Skeletal muscle tissue (tissue), 4 donors: ENCODE measurements around the gene DSC1. TPM values are rescaled to one million over a fixed set of nuclear protein-coding genes. Genes with fewer than 3 reads are reported as not detected.

Experiments used
- H3K27ac ChIP-seq: one replicate; pipeline ENCODE4 v1.7.0; 2013; ENCODE audit warnings: mild to moderate bottlenecking, low read depth, low read length, inconsistent platforms
- H3K27me3 ChIP-seq, 3 donors: one replicate each; pipeline ENCODE4 v1.7.0; 2013; ENCODE audit warnings: low read length in 3 of 3; ENCODE audit not compliant: control insufficient read depth in 3 of 3, insufficient read depth in 3 of 3
- H3K36me3 ChIP-seq, 3 donors: one replicate each; pipeline ENCODE4 v1.7.0; 2013; ENCODE audit warnings: low read length in 3 of 3; ENCODE audit not compliant: control insufficient read depth in 3 of 3, insufficient read depth in 3 of 3
- H3K4me1 ChIP-seq, 3 donors: one replicate each; pipeline ENCODE4 v1.7.0; 2013; ENCODE audit warnings: low read length in 3 of 3, mild to moderate bottlenecking in 3 of 3; ENCODE audit not compliant: control insufficient read depth in 3 of 3, insufficient read depth in 3 of 3
- H3K4me3 ChIP-seq, 3 donors: one replicate each; pipeline ENCODE4 v1.7.0; 2013; ENCODE audit warnings: low read length in 3 of 3
- H3K9ac ChIP-seq, 3 donors: one replicate each; pipeline ENCODE4 v1.7.0; 2013; ENCODE audit warnings: low read length in 3 of 3, mild to moderate bottlenecking in 3 of 3, moderate library complexity in 2 of 3, low read depth in 1 of 3
- H3K9me3 ChIP-seq, 3 donors: one replicate each; pipeline ENCODE4 v1.7.0; 2013; ENCODE audit warnings: low read length in 3 of 3; ENCODE audit not compliant: control insufficient read depth in 3 of 3
- total RNA-seq: library from RNA; depleted of rRNA; stranded (reverse); fragments of >200 nt; gene quantifications from one replicate; pipeline ENCODE4 v1.2.3, GENCODE V29; 2014
- donor health status: Osteomylitis.

DSC1 gene
- not detected for total RNA-seq

DNA sequence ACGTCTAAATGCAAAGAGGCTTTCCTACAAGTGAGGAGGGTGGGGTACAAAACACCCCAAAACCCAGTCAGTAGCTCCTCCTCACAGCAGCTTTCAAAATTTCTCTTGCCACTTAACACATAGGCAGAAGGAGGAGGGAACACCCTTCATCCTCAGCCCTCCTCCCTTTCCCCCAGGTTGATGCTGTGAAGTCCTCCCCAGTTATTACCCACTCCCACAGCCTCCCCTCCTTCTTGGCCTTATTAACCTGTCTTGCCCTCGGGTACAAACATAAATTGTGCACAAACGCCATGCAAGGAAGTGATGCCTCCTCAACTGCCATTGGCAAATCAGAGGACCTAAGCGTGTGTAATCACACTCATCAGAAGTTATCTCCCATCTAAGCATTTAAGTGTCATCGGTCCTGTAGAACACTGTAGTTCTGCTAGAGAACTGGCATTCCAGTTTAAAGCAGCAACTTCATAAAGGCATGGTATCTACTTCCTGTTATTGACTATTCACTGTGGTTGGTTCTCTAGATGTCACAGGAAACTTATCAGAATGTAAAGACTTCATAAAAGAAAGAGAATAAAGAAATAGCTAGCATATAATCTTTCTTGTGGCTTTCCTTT is at the start of gene DSC1:
Gene DSC1 (minus strand): TSS at position 32 of the 611 bp plus-strand sequence. CDS start 262 bp downstream, outside the sequence.
- no peaks in the 10 kb centered on the region for H3K27me3 ChIP-seq

GRCh38 chr18:31211047-31211446 is 48.4 kb upstream of the DSC1 start:
- no peak overlapping the region for H3K4me3 ChIP-seq
- no peaks in the 10 kb centered on the region for H3K36me3 ChIP-seq
- H3K27ac ChIP-seq = no peak overlapping the region
- H3K9ac ChIP-seq = no peak overlapping the region
- no peaks in the 10 kb centered on the region for H3K4me1 ChIP-seq
- no peaks in the 10 kb centered on the region for H3K27me3 ChIP-seq
- no peaks in the 10 kb centered on the region for H3K9me3 ChIP-seq

More for the DNA sequence above, at the start of gene DSC1:
- Histone ChIP-seq H3K4me1 (no peaks in the 10 kb centered on the region), H3K27ac (no peak within 1 kb of the TSS), H3K9ac (no peak within 1 kb of the TSS), H3K9me3 (no peaks in the 10 kb centered on the region), H3K4me3 (no peak within 1 kb of the TSS), H3K36me3 (no peaks in the 10 kb centered on the region)

DNA sequence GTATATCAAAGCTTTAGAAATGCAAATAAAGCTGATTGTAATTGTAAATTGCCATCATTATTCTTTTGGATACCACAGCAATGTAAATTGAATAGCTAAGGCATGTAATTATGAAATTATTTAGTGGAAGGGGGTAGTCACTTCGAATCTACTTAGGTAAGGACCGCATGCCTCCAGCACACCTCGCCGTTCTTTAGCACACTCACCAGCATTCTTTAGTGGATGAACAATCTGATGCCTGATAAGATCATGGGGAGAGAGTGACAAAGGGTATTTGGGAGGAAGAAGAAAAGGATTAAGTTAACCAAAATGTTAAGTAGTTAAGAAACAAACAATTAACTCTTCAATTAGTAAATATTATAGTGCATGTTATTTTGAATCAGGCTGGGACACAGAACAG is 46.4 kb upstream of the DSC1 start:
- H3K4me3 ChIP-seq = no peak overlapping the region
- H3K36me3 ChIP-seq = no peaks in the 10 kb centered on the region
- H3K4me1 ChIP-seq = no peaks in the 10 kb centered on the region
- H3K27ac ChIP-seq = no peak overlapping the region
- H3K27me3 ChIP-seq = no peaks in the 10 kb centered on the region
- no peaks in the 10 kb centered on the region for H3K9me3 ChIP-seq
- H3K9ac ChIP-seq = no peak overlapping the region

DNA sequence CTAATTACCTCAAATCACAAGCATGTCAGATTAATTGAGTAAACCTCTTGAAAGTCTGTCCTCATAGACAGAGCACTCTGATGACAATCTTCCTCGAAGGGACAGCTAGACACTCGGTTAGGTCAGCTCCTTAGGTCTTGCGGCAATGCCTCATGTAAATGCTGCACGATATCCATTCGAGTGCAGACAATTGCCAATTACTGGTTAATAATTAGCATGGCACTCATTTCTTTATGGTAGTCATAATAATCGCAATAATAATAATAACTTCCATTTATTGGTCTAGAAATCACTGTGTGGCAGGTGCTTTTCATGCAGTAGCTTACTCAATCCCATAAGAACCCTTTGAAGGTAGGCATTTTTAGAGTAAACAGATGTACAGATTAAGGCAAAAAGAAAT is 44.7 kb upstream of the DSC1 start:
- H3K36me3 ChIP-seq = no peaks in the 10 kb centered on the region
- no peak overlapping the region for H3K27ac ChIP-seq
- H3K9me3 ChIP-seq = no peaks in the 10 kb centered on the region
- H3K4me3 ChIP-seq = no peak overlapping the region
- no peak overlapping the region for H3K9ac ChIP-seq
- H3K27me3 ChIP-seq = peaks cover 0 to 2% (median 0%) of the 10 kb centered on the region in 3 donors
- no peaks in the 10 kb centered on the region for H3K4me1 ChIP-seq

DNA sequence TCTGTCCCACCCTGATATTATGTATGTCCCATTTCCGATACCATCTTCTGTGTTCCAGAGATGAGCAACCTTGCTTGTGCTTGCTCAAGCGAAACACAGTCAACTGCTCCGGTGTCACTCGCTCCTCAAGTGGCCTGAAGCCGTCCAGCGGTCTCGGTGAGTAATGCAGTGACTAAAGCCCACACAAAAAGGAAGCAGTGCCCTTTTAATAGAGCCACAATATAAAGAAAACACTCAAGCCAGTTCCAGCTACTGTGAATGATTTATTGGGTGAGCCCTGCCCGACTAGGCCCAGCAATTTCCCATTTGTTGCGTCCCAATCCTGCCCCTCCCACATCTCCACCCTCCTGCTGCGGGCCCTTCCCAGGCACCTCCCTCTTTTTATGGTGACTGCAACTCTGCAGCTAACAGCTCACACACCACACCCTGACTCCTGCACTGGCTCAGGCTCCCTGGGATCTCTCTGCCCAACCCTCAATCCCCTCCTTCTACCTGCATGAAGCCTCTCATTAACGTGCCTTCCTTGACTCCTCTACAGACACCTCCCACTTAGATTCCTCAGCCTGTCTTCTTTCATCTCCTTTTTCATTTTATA is 44.2 kb upstream of the DSC1 start:
- Histone ChIP-seq H3K9me3 (no peaks in the 10 kb centered on the region), H3K27ac (no peak overlapping the region), H3K4me1 (no peaks in the 10 kb centered on the region), H3K27me3 (peaks cover 0 to 2% (median 0%) of the 10 kb centered on the region in 3 donors), H3K9ac (no peak overlapping the region), H3K4me3 (no peak overlapping the region), H3K36me3 (no peaks in the 10 kb centered on the region)

DNA sequence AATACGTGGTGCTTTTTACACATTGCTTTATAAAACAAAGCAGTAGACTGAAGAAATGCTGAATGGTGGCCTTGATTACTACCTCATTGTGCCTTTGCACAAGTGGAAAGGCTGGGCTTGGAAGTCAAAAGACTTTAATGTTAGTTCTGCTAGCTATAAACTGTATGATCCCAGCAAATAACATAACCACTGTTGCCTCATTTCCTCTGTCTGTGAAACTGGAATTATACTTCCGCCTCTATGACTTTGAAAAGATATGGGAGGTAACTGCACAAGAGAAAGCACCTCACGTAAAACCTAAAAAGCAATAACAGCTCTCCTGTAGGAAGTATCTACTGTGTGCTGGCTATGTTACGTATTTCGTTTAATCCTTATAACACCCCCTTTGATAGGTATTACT is 43.4 kb upstream of the DSC1 start:
- H3K27me3 ChIP-seq = peaks cover 0 to 2% (median 0%) of the 10 kb centered on the region in 3 donors
- no peak overlapping the region for H3K27ac ChIP-seq
- no peaks in the 10 kb centered on the region for H3K9me3 ChIP-seq
- H3K4me3 ChIP-seq = no peak overlapping the region
- H3K9ac ChIP-seq = no peak overlapping the region
- H3K4me1 ChIP-seq = no peaks in the 10 kb centered on the region
- H3K36me3 ChIP-seq = no peaks in the 10 kb centered on the region

GRCh38 chr18:31205273-31205672 is 42.6 kb upstream of the DSC1 start:
- Histone ChIP-seq H3K9ac (no peak overlapping the region), H3K9me3 (no peaks in the 10 kb centered on the region), H3K36me3 (no peaks in the 10 kb centered on the region), H3K27me3 (peaks cover 0 to 2% (median 0%) of the 10 kb centered on the region in 3 donors), H3K27ac (no peak overlapping the region), H3K4me3 (no peak overlapping the region), H3K4me1 (no peaks in the 10 kb centered on the region)

GRCh38 chr18:31204833-31205232 is 42.2 kb upstream of the DSC1 start:
- Histone ChIP-seq H3K9ac (no peak overlapping the region), H3K36me3 (no peaks in the 10 kb centered on the region), H3K27ac (no peak overlapping the region), H3K4me1 (no peaks in the 10 kb centered on the region), H3K27me3 (peaks cover 0 to 2% (median 0%) of the 10 kb centered on the region in 3 donors), H3K4me3 (no peak overlapping the region), H3K9me3 (no peaks in the 10 kb centered on the region)

DNA sequence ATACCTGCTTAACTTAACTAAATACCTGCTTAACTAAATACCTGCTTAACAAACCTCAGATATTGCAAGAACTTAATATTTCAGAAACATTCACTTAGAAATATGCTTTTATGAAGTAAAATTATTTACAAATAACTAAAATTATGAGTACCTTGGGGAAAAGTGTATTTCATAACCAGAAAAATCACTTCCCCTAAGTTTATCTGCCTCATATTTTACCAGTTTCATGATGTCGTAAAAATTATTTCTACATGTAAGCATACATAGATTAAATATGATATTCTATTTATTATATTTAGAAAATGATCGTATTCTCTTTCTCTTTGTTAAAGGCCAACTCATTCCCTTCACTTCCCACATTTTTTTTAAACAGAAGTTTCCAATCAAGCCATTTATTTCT is 41.5 kb upstream of the DSC1 start:
- H3K4me1 ChIP-seq = no peaks in the 10 kb centered on the region
- no peaks in the 10 kb centered on the region for H3K9me3 ChIP-seq
- peaks cover 0 to 2% (median 0%) of the 10 kb centered on the region in 3 donors for H3K27me3 ChIP-seq
- no peak overlapping the region for H3K9ac ChIP-seq
- H3K4me3 ChIP-seq = no peak overlapping the region
- no peaks in the 10 kb centered on the region for H3K36me3 ChIP-seq
- H3K27ac ChIP-seq = no peak overlapping the region

DNA sequence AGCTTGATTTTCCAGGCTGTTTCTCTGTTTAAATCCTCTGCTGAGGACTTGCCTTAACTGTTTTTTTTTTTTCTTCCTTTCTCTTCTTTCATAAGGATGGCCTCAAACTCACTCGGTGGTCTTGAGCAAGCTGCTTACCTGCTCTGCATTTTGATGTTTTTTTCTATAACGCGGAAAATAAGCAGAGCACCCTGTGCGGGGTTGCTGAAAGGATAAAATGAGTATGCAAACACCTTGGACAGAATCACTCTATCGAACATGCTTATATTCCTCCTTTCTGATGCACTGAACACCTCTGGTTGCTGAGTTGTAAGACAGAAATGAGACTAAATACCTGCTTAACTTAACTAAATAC is 41.1 kb upstream of the DSC1 start:
- Histone ChIP-seq H3K9ac (no peak overlapping the region), H3K36me3 (no peaks in the 10 kb centered on the region), H3K4me3 (no peak overlapping the region)

More for the DNA sequence above, 41.1 kb upstream of the DSC1 start:
- Histone ChIP-seq H3K27ac (no peak overlapping the region), H3K4me1 (no peaks in the 10 kb centered on the region), H3K27me3 (peaks cover 0 to 2% (median 0%) of the 10 kb centered on the region in 3 donors), H3K9me3 (no peaks in the 10 kb centered on the region)
